ENCODE measurements around the gene TMEM184A. TPM values are rescaled to one million over a fixed set of nuclear protein-coding genes. Genes with fewer than 3 reads are reported as not detected.

Gene TMEM184A
- total and polyA plus RNA-seq, 2 experiments from 2014 or later, result 14.5 to 24.7 TPM

DNA sequence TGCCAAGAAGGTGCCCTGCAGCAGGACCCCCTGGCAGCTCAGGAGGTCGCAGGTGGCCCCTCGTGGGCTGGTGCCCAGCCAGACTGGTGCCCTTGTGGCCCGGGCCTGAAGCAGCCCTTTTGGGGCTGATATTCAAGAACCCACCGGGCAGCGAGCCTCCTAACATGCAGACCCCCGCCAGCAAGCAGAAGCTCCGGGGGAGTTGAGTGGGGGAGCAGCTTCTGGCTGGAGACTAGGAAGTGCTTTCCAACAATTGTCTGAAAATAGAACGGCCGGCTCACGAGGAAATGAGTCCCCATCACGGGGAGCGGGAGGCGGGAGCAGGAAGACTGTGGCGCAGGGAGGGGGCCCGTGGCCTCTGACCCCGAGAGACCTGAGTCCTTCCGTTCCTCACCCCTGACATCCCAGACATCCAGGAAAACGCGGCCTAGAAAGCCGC lies 42.3 kb downstream of the TMEM184A start:
- 86% methylated on average over 20 of the region's 20 CpGs for WGBS (ENCODE audit: low lambda C conversion rate, missing lambda C conversion rate)
- no peak for DNase-seq (ENCODE audit: low spot score)
- H3K27ac ChIP-seq, result no peak overlapping the region

GRCh38 chr7:1512781-1513656 lies 43.0 kb downstream of the TMEM184A start:
- Histone ChIP-seq H2AFZ (no peak overlapping the region), H3K79me2 (no peaks in the 10 kb centered on the region), H4K20me1 (ENCODE audit: insufficient read depth, poor library complexity, severe bottlenecking) (no peaks in the 10 kb centered on the region), H3K4me2 (no peak overlapping the region), H3K4me3 (no peak overlapping the region), H3K9me2 (replicated peaks; ENCODE audit: insufficient read depth) (no peaks in the 10 kb centered on the region), H3K27ac (no peak overlapping the region), H3K36me3 (replicated peaks; ENCODE audit: insufficient read depth, low read depth) (no peaks in the 10 kb centered on the region), H3K9me3 (ENCODE audit: low read depth) (no peaks in the 10 kb centered on the region), H3K4me1 (ENCODE audit: insufficient read depth) (no peaks in the 10 kb centered on the region), H3K27me3 (no peaks in the 10 kb centered on the region)
- TF ChIP-seq EZH2phosphoT487 (IDR thresholded peaks at IDR 0.05; ENCODE audit: low read depth, severe bottlenecking, unreplicated experiment), result no peak
- WGBS (ENCODE audit: low lambda C conversion rate, missing lambda C conversion rate), result 94% methylated on average over 34 of the region's 35 CpGs
- DNase-seq (ENCODE audit: low spot score), result no peak

More for the DNA sequence above, 42.3 kb downstream of the TMEM184A start:
- no peaks in the 10 kb centered on the region for H3K9me2 ChIP-seq (replicated peaks; ENCODE audit: insufficient read depth)
- H4K20me1 ChIP-seq (ENCODE audit: insufficient read depth, poor library complexity, severe bottlenecking), result no peaks in the 10 kb centered on the region
- TF ChIP-seq EZH2 (IDR thresholded peaks at IDR 0.05; ENCODE audit: borderline replicate concordance), result no peak
- TF ChIP-seq CTCF (IDR thresholded peaks at IDR 0.05; ENCODE audit: poor library complexity), result no peak
- no peak for TF ChIP-seq EZH2phosphoT487 (IDR thresholded peaks at IDR 0.05; ENCODE audit: low read depth, severe bottlenecking, unreplicated experiment)
- H2AFZ ChIP-seq, result no peak overlapping the region
- H3K79me2 ChIP-seq, result no peaks in the 10 kb centered on the region
- H3K4me1 ChIP-seq (ENCODE audit: insufficient read depth), result no peaks in the 10 kb centered on the region
- no peaks in the 10 kb centered on the region for H3K27me3 ChIP-seq
- H3K4me3 ChIP-seq, result no peak overlapping the region
- no peaks in the 10 kb centered on the region for H3K9me3 ChIP-seq (ENCODE audit: low read depth)
- no peaks in the 10 kb centered on the region for H3K36me3 ChIP-seq (replicated peaks; ENCODE audit: insufficient read depth, low read depth)
- no peak overlapping the region for H3K4me2 ChIP-seq

GRCh38 chr7:1511444-1512422 lies 44.3 kb downstream of the TMEM184A start:
- Histone ChIP-seq H3K27ac (no peak overlapping the region), H4K20me1 (ENCODE audit: insufficient read depth, poor library complexity, severe bottlenecking) (no peaks in the 10 kb centered on the region), H3K4me1 (ENCODE audit: insufficient read depth) (no peaks in the 10 kb centered on the region), H3K27me3 (no peaks in the 10 kb centered on the region), H3K4me3 (no peak overlapping the region), H3K79me2 (no peaks in the 10 kb centered on the region), H3K4me2 (no peak overlapping the region), H3K9me2 (replicated peaks; ENCODE audit: insufficient read depth) (no peaks in the 10 kb centered on the region), H3K9me3 (ENCODE audit: low read depth) (no peaks in the 10 kb centered on the region), H3K36me3 (replicated peaks; ENCODE audit: insufficient read depth, low read depth) (no peaks in the 10 kb centered on the region), H2AFZ (no peak overlapping the region)
- 92% methylated on average over 30 of the region's 30 CpGs for WGBS (ENCODE audit: low lambda C conversion rate, missing lambda C conversion rate)
- TF ChIP-seq EZH2phosphoT487 (IDR thresholded peaks at IDR 0.05; ENCODE audit: low read depth, severe bottlenecking, unreplicated experiment), result no peak
- no peak for TF ChIP-seq EZH2 (IDR thresholded peaks at IDR 0.05; ENCODE audit: borderline replicate concordance)
- no peak for TF ChIP-seq CTCF (IDR thresholded peaks at IDR 0.05; ENCODE audit: poor library complexity)
- DNase-seq (ENCODE audit: low spot score), result no peak

Data from hepatocyte (in vitro differentiated cells).